Calu3 (cell line): Measurements from ENCODE around the gene ADGRG6. TPM values are rescaled to one million over a fixed set of nuclear protein-coding genes. Genes with fewer than 3 reads are reported as not detected.

Experiments
- BruUV-seq: library from RNA; stranded (reverse); fragments of 400-500 nt; replicated peaks from 2 replicates; lab custom pipeline; 2021; lab: Mats Ljungman, UMichigan
- CTCF ChIA-PET: fragments of 300-600 bp; sonication (Branson Sonifier 250); formaldehyde crosslinking; loops from one replicate; lab custom pipeline; 2022; ENCODE audit warnings: antibody characterized with exemption; lab: Charles Lee
- DNase-seq: peaks from one replicate; pipeline ENCODE4 v3.0.0; 2022
- H3K27ac Mint-ChIP-seq: one replicate; pipeline ENCODE4 v1.8.0; 2022; ENCODE audit warnings: mixed read lengths; ENCODE audit not compliant: unreplicated experiment
- H3K27me3 Mint-ChIP-seq: one replicate; pipeline ENCODE4 v1.8.0; 2022; ENCODE audit warnings: mixed read lengths; ENCODE audit not compliant: unreplicated experiment
- H3K36me3 Mint-ChIP-seq: one replicate; pipeline ENCODE4 v1.8.0; 2022; ENCODE audit warnings: mild to moderate bottlenecking, moderate library complexity, mixed read lengths; ENCODE audit not compliant: insufficient read depth, unreplicated experiment
- H3K4me1 Mint-ChIP-seq: one replicate; pipeline ENCODE4 v1.8.0; 2022; ENCODE audit warnings: mild to moderate bottlenecking, low read depth, mixed read lengths; ENCODE audit not compliant: unreplicated experiment
- H3K4me3 Mint-ChIP-seq: one replicate; pipeline ENCODE4 v1.8.0; 2022; ENCODE audit warnings: mild to moderate bottlenecking, low read depth, moderate library complexity, mixed read lengths; ENCODE audit not compliant: unreplicated experiment
- H3K9me3 Mint-ChIP-seq: one replicate; pipeline ENCODE4 v1.8.0; 2022; ENCODE audit warnings: low read depth, mixed read lengths; ENCODE audit not compliant: unreplicated experiment
- intact Hi-C: fragments of 100-400 bp; cut with micrococcal nuclease; formaldehyde crosslinking; loops from one replicate; pipeline ENCODE4 v1.10.0; 2022; ENCODE audit not compliant: unreplicated experiment
- total RNA-seq: library from RNA; stranded (reverse); gene quantifications from 2 replicates; pipeline ENCODE4 v1.2.3, GENCODE V29; 2022
- TF ChIP-seq, protein P1 (sequence below): fragments of 200-600 bp; IDR thresholded peaks from one replicate; pipeline ENCODE4 v1.8.0; 2022; ENCODE audit warnings: antibody characterized with exemption; ENCODE audit not compliant: unreplicated experiment

Gene ADGRG6
- total RNA-seq, 1 experiment from 2014 or later = 109 TPM

DNA sequence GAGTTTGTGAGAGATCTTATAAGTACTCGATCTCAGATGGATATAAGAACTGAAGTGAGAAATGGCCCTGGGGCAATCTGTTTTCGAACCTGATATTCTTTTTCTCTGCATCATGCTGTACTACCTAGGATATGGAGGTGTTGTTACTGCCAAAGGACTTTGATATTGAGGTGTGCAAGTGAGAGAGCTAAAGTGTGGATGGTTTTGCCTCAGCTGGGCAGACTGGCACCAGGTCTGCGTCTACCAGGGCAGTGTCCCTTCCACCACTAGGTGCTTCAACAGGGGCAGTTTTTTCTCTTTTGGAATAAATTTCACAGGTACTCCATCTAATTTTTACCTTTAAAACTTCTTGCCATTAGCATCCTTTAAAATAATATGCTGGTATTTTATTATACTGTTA is 35.0 kb downstream of the ADGRG6 start:
- no peak overlapping the region for H3K27ac Mint-ChIP-seq
- no peaks in the 10 kb centered on the region for H3K9me3 Mint-ChIP-seq
- no peak for DNase-seq
- no peaks in the 10 kb centered on the region for H3K27me3 Mint-ChIP-seq
- intact Hi-C loops = no loop called here
- peaks cover 6% of the 10 kb centered on the region for H3K36me3 Mint-ChIP-seq
- no TSS peak for BruUV-seq
- CTCF ChIA-PET = no interaction called here
- peaks cover 15% of the 10 kb centered on the region for H3K4me1 Mint-ChIP-seq
- TF ChIP-seq, protein P1, sequence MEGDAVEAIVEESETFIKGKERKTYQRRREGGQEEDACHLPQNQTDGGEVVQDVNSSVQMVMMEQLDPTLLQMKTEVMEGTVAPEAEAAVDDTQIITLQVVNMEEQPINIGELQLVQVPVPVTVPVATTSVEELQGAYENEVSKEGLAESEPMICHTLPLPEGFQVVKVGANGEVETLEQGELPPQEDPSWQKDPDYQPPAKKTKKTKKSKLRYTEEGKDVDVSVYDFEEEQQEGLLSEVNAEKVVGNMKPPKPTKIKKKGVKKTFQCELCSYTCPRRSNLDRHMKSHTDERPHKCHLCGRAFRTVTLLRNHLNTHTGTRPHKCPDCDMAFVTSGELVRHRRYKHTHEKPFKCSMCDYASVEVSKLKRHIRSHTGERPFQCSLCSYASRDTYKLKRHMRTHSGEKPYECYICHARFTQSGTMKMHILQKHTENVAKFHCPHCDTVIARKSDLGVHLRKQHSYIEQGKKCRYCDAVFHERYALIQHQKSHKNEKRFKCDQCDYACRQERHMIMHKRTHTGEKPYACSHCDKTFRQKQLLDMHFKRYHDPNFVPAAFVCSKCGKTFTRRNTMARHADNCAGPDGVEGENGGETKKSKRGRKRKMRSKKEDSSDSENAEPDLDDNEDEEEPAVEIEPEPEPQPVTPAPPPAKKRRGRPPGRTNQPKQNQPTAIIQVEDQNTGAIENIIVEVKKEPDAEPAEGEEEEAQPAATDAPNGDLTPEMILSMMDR = no peak
- H3K4me3 Mint-ChIP-seq = no peak overlapping the region

DNA sequence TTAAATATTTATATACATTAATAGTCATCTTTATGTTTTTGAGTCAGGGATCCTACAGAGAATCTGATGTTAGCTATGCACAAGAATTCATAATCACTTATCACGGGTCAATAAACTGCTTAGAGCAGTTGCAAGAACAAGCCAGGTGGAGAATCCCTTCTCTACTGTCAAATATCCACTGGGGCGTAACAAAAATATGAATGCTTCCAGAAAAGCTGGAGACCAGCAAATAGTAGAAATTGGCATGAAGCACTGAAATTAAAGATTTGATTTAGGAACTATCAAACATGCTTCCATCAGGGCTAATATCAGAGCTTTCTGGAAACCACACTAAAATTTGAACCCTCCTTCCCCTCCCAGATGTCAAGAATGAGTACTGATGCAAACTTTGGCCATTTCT is 37.3 kb downstream of the ADGRG6 start:
- CTCF ChIA-PET = no interaction called here
- Mint-ChIP-seq H3K36me3 (peaks cover 10% of the 10 kb centered on the region), H3K4me1 (peaks cover 20% of the 10 kb centered on the region), H3K27me3 (no peaks in the 10 kb centered on the region), H3K27ac (no peak overlapping the region), H3K9me3 (no peaks in the 10 kb centered on the region), H3K4me3 (no peak overlapping the region)
- intact Hi-C loops = no loop called here
- BruUV-seq = no TSS peak
- TF ChIP-seq, protein P1 = no peak
- DNase-seq = no peak

DNA sequence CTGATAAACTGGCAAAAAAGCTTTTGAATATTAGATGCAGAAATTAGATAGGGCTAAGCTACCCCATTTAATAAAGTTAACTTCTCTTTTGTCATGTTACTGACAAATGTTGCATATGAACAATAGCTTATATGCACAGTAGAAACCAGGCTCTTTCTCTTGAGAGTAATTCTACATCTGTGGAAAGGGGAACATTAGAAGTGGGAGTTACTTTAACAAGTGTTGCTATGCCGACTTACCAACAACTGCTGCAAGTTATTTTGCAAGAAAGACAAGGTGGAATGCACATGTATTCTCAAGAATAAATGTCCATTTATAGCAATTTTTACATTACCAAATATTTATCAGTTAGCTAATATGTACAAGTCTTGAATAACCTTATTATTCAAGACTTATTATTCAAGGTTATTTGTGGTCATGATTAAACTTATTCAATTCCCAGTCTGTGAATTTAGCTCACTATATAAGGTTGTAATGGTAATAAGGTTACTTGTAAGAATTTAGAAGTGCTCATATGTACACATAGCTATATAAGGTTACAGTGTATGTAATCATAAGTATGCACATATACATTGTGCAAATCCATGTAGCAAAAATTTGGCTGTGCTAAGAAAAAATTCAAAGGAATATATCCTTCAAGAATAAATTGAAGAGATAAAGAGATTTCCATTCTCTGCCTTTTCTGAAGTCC is 38.3 kb downstream of the ADGRG6 start:
- no peaks in the 10 kb centered on the region for H3K9me3 Mint-ChIP-seq
- DNase-seq = no peak
- peaks cover 20% of the 10 kb centered on the region for H3K4me1 Mint-ChIP-seq
- no TSS peak for BruUV-seq
- no peak overlapping the region for H3K27ac Mint-ChIP-seq
- intact Hi-C loops = no loop called here
- H3K4me3 Mint-ChIP-seq = no peak overlapping the region
- H3K27me3 Mint-ChIP-seq = no peaks in the 10 kb centered on the region
- TF ChIP-seq, protein P1 = no peak
- CTCF ChIA-PET = interaction anchor here (1.8 kb wide), 1 partner anchor 23 kb away, joined by 3 read pairs; no protein-coding TSS in a partner anchor
- H3K36me3 Mint-ChIP-seq = peaks cover 10% of the 10 kb centered on the region

DNA sequence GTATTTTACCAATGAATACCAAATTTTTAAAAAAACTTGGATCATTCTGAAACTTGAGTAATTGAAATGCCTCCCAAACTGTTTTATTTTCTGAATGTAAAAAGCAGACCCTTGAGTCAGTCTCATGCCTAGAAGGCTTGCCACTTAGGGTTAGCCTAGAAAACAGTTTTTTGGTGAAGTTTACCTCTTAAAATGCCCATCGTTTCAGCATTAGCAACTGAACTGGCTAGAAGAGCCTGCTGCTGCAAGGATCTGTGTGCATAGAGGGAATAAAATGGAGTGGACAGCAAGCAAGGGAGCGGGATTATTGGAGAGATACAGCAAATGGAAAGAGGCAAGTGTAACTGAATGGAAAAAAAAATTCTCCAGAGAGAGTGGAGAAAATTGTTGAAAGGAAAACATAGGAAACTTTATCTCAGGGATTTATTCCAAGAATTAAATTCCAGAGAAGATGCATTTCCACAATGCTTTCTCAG is 40.1 kb downstream of the ADGRG6 start:
- intact Hi-C loops = no loop called here
- no peak overlapping the region for H3K27ac Mint-ChIP-seq
- CTCF ChIA-PET = no interaction called here
- TF ChIP-seq, protein P1 = no peak
- no TSS peak for BruUV-seq
- no peaks in the 10 kb centered on the region for H3K27me3 Mint-ChIP-seq
- H3K4me1 Mint-ChIP-seq = peaks cover 20% of the 10 kb centered on the region
- H3K36me3 Mint-ChIP-seq = peaks cover 10% of the 10 kb centered on the region
- no peak overlapping the region for H3K4me3 Mint-ChIP-seq
- no peak for DNase-seq
- no peaks in the 10 kb centered on the region for H3K9me3 Mint-ChIP-seq
